OCI-LY1 (cell line): ENCODE data around the gene CIPC.

Source experiments
- EZH2 ChIP-seq: fragments of 200-600 bp; sonication (generic), shearing (Covaris generic); IDR thresholded peaks from 2 replicates; pipeline ENCODE4 v1.8.0; 2017; ENCODE audit warnings: borderline replicate concordance, mixed run types, mild to moderate bottlenecking, antibody characterized with exemption, low read length, moderate library complexity, mixed read lengths
- TF ChIP-seq, protein P1 (sequence below): fragments of 200-600 bp; sonication (generic), shearing (Covaris generic); IDR thresholded peaks from 2 replicates; pipeline ENCODE4 v1.5.1; 2017; ENCODE audit warnings: mild to moderate bottlenecking, antibody characterized with exemption, low read length, moderate library complexity, mixed read lengths

DNA sequence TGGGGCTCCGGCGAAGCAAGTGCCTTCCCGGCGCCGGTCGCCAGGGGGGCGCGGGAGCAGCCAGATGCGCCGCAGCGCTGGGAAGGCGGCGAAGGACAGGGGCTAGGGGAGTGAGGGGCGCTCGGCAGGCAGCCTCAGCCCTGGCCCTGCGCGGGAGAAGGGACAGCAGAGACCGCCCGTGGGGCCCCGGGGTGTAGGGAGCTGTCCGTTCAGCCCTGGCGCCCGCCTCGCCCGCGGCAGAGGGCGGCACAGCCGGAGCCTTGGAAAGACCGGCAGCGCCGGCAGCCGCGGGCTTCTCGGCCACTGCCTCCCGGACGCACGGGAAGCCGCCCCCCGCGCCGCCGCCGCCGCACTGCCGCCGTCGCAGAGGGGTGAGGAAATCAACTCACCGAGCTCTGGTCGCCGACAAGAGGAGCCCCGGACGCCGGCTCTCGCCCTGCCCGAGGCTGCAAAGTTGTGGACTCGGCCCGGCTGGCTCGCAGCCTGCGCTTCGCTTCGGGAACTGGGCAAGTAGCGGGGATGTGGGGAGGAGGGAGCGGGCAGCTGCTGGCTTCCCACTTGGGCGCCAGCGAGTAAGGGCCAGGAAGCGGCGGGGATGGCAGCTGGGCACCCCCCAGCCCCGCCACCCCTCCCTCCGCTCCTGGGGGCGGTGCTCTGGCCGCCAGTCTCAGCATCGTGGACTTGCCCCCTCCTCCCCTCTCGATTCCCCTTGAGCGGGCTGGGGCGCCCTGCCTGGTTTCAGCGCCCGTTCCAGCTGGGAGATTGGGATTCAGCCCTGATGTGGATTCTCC is 43.4 kb downstream of the CIPC start, which contains the start of gene ZDHHC22:
- TF ChIP-seq EZH2 = no peak
- TF ChIP-seq, protein P1, sequence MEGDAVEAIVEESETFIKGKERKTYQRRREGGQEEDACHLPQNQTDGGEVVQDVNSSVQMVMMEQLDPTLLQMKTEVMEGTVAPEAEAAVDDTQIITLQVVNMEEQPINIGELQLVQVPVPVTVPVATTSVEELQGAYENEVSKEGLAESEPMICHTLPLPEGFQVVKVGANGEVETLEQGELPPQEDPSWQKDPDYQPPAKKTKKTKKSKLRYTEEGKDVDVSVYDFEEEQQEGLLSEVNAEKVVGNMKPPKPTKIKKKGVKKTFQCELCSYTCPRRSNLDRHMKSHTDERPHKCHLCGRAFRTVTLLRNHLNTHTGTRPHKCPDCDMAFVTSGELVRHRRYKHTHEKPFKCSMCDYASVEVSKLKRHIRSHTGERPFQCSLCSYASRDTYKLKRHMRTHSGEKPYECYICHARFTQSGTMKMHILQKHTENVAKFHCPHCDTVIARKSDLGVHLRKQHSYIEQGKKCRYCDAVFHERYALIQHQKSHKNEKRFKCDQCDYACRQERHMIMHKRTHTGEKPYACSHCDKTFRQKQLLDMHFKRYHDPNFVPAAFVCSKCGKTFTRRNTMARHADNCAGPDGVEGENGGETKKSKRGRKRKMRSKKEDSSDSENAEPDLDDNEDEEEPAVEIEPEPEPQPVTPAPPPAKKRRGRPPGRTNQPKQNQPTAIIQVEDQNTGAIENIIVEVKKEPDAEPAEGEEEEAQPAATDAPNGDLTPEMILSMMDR = no peak
